Measurements from ENCODE around the gene CGB7. TPM values are rescaled to one million over a fixed set of nuclear protein-coding genes. Genes with fewer than 3 reads are reported as not detected.
A peak's percentile ranks its signal among the peaks of the same experiment; 100 is the strongest.

CGB7 gene
- total and polyA plus RNA-seq, 9 of the 15 experiments (the other 6 are each of a cell fraction or from before 2014, with no cell fraction given) = not detected

DNA sequence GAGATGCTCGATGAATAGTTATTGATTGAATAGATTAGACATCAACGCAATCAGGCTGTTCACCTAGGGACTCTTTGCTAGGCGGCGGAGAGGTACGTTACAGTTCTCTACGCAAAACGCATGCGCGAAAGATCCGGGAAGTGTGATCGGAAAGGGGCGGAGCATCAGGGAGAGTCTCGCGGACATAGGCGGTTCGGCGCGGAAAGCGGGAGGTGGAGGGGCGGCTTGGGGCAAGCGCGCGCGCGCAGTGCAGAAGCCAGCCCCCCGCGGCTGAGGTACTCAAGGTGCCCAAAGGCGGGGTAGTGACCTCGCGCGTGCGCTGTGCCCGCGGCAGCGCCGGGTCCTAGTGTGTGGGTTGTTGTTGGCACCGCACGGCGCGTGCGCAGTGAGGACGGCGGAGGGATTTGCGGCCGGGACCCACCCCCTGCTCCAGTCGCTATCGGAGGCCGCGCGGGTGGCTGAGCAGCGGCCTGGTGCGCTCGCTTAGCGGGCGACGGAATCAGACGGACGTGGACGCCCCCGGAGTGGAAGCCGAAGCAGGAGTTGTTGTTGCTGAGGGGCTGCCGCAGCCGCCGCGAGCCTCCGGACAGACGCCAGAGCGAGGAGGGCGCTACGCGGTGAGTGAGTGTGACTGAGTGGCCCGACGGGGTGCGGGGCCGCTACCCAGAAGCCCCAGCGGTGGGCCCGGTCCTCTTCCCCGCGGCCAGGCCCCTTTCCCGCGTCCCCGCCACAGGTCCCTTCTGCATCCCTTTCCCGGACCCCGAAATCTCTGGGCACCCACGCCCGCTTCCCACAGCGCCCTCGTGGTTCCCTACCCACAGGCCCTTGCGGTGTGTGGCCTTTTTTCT, 27.7 kb upstream of the CGB7 start, which contains the start of gene SNRNP70 (continued):
- TF ChIP-seq, protein P1, sequence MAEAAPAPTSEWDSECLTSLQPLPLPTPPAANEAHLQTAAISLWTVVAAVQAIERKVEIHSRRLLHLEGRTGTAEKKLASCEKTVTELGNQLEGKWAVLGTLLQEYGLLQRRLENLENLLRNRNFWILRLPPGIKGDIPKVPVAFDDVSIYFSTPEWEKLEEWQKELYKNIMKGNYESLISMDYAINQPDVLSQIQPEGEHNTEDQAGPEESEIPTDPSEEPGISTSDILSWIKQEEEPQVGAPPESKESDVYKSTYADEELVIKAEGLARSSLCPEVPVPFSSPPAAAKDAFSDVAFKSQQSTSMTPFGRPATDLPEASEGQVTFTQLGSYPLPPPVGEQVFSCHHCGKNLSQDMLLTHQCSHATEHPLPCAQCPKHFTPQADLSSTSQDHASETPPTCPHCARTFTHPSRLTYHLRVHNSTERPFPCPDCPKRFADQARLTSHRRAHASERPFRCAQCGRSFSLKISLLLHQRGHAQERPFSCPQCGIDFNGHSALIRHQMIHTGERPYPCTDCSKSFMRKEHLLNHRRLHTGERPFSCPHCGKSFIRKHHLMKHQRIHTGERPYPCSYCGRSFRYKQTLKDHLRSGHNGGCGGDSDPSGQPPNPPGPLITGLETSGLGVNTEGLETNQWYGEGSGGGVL (CRISPR knock-in tag; IDR thresholded peaks at IDR 0.05) = no peak
- TF ChIP-seq POLR2A (conservative IDR thresholded peaks at IDR 0.05) (peak; percentile 99), EHMT2 (IDR thresholded peaks at IDR 0.05) (no peak), ZFX (CRISPR knock-in tag; IDR thresholded peaks at IDR 0.05) (peak; percentile 95), ZNF232 (CRISPR knock-in tag; IDR thresholded peaks at IDR 0.05) (0 out of 2 replicates have a peak, but pooled peaks have one; percentile 70), RNF2 (IDR thresholded peaks at IDR 0.05) (peak; percentile 70; the same call in 1 of the 2 replicates), TCF7L2 (IDR thresholded peaks at IDR 0.05; ENCODE audit: low read depth, low read length) (no peak), ERF (CRISPR knock-in tag; IDR thresholded peaks at IDR 0.05) (0 out of 2 replicates have a peak, but pooled peaks have one; percentile 83), WHSC1 (IDR thresholded peaks at IDR 0.05; ENCODE audit: low read length) (no peak), POU5F1 (IDR thresholded peaks at IDR 0.05; ENCODE audit: borderline replicate concordance, low read depth, low read length, partially characterized antibody) (no peak), U2AF1 (optimal IDR thresholded peaks at IDR 0.05; ENCODE audit: low read depth, low read length) (peak; percentile 93), PHTF2 (CRISPR knock-in tag; IDR thresholded peaks at IDR 0.05) (no peak), ZNF41 (CRISPR knock-in tag; conservative IDR thresholded peaks at IDR 0.05) (no peak)
- TF ChIP-seq, protein P2, sequence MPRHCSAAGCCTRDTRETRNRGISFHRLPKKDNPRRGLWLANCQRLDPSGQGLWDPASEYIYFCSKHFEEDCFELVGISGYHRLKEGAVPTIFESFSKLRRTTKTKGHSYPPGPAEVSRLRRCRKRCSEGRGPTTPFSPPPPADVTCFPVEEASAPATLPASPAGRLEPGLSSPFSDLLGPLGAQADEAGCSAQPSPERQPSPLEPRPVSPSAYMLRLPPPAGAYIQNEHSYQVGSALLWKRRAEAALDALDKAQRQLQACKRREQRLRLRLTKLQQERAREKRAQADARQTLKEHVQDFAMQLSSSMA (CRISPR knock-in tag; IDR thresholded peaks at IDR 0.05) = peak; percentile 72; the same call in 1 of the 2 replicates
- TF ChIP-seq, protein P3, sequence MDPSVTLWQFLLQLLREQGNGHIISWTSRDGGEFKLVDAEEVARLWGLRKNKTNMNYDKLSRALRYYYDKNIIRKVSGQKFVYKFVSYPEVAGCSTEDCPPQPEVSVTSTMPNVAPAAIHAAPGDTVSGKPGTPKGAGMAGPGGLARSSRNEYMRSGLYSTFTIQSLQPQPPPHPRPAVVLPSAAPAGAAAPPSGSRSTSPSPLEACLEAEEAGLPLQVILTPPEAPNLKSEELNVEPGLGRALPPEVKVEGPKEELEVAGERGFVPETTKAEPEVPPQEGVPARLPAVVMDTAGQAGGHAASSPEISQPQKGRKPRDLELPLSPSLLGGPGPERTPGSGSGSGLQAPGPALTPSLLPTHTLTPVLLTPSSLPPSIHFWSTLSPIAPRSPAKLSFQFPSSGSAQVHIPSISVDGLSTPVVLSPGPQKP (CRISPR knock-in tag; IDR thresholded peaks at IDR 0.05) = no peak
- TF ChIP-seq, protein P4, sequence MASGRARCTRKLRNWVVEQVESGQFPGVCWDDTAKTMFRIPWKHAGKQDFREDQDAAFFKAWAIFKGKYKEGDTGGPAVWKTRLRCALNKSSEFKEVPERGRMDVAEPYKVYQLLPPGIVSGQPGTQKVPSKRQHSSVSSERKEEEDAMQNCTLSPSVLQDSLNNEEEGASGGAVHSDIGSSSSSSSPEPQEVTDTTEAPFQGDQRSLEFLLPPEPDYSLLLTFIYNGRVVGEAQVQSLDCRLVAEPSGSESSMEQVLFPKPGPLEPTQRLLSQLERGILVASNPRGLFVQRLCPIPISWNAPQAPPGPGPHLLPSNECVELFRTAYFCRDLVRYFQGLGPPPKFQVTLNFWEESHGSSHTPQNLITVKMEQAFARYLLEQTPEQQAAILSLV (tag; IDR thresholded peaks at IDR 0.05) = no peak
